GM18511 (cell line): ENCODE results near the gene HACD3.
"Not testable (repeated sequence)": the region's sequence is repeated elsewhere in the genome, so short reads cannot be mapped to it uniquely, and the experiment has no call there.

Source experiments
- ATAC-seq: cut with Tn5 transposase; IDR thresholded peaks from one replicate; pipeline ENCODE4 v1.9.1; 2021; ENCODE audit warnings: mild to moderate bottlenecking, moderate library complexity; ENCODE audit not compliant: unreplicated experiment

The HACD3 gene

GRCh38 chr15:65595960-65596359 lies 65.7 kb downstream of the HACD3 start:
- ATAC-seq, result no peak

- no peak for ATAC-seq
Measured at GRCh38 chr15:65598468-65598867, 68.2 kb downstream of the HACD3 start.

- no peak for ATAC-seq
Measured at GRCh38 chr15:65599677-65600076, 69.4 kb downstream of the HACD3 start.

- ATAC-seq, result no peak
Measured at GRCh38 chr15:65603134-65603533, 72.9 kb downstream of the HACD3 start.

- ATAC-seq, result no peak
Measured at GRCh38 chr15:65603559-65603958, 73.3 kb downstream of the HACD3 start.

- peak; percentile 97 for ATAC-seq
Measured at GRCh38 chr15:65610871-65611718, 80.8 kb downstream of the HACD3 start, which contains the start of gene INTS14. TSS of gene INTS14 (minus strand) at chr15:65611131. CDS start at chr15:65607380, 3,751 bp downstream.

GRCh38 chr15:65611888-65612615 lies 81.8 kb downstream of the HACD3 start:
- no peak for ATAC-seq

- ATAC-seq, result no peak
Measured at GRCh38 chr15:65612616-65612946, 82.3 kb downstream of the HACD3 start.

GRCh38 chr15:65612949-65613744 lies 82.9 kb downstream of the HACD3 start:
- ATAC-seq, result no peak

- not testable (repeated sequence) for ATAC-seq
Measured at GRCh38 chr15:65615887-65616286, 85.6 kb downstream of the HACD3 start.

- no peak for ATAC-seq
Measured at GRCh38 chr15:65618560-65619109, 88.4 kb downstream of the HACD3 start.

- no peak for ATAC-seq
Measured at GRCh38 chr15:65619626-65620290, 89.5 kb downstream of the HACD3 start.

GRCh38 chr15:65620833-65621232 lies 90.6 kb downstream of the HACD3 start:
- no peak for ATAC-seq

- ATAC-seq, result no peak
Measured at GRCh38 chr15:65621638-65622037, 91.4 kb downstream of the HACD3 start, which contains the start of gene SLC24A1. TSS of gene SLC24A1 (plus strand) at chr15:65621938. CDS start at chr15:65624081, 2,143 bp downstream.

- ATAC-seq, result no peak
Measured at GRCh38 chr15:65623103-65623502, 92.8 kb downstream of the HACD3 start.

GRCh38 chr15:65626856-65627255 lies 96.6 kb downstream of the HACD3 start:
- ATAC-seq, result no peak
